ENCODE results near the gene KCNH8.

Gene KCNH8

DNA sequence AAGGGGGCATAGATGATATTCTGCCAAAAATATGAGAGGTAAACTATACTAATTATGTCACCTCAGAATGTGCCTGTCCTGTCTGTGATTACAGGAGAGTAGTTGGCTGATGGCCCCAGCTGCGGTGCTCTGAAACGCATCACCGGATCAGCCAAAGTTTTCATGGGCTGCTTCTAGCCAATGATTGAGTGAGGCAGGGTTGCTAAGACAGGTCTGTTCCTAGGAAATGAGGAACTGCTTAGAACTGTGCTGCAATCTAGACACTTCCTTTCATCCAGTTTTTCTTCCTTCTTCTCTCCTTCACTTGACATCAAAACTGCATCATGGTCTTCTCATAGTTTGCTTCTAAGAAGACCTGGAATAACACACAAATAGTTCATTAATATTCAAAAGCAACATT lies 124.0 kb downstream of the KCNH8 start:
- H3K4me2 ChIP-seq = no peak overlapping the region
- no peak overlapping the region for H3K27ac ChIP-seq
- no peak overlapping the region for H3K9ac ChIP-seq
- no peaks in the 10 kb centered on the region for H3K36me3 ChIP-seq
- H3K9me3 ChIP-seq = no peaks in the 10 kb centered on the region
- no peaks in the 10 kb centered on the region for H4K20me1 ChIP-seq
- no peak for TF ChIP-seq Cebpa-rat (IDR thresholded peaks at IDR 0.05)
- H3K27me3 ChIP-seq = no peaks in the 10 kb centered on the region
- H3K4me3 ChIP-seq = no peak overlapping the region
- no peaks in the 10 kb centered on the region for H3K4me1 ChIP-seq

DNA sequence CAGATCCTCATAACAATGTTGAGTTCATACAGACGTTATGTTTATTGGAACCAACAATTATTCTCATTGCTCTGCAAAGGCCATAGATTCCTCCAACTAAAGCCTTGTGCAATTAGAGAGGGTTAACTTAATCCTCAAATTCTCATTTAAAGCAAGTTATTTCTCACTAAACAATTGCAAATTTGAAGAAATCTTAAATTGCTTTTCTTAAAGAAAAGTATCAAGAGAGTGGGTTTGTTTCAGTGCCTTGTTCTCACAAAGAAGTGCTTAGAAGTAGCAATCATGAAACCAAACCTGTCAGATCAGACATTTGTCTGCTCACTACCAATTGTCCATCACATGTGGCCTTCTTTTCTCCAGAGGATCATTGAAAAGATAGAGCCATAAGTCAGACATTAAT lies 124.8 kb downstream of the KCNH8 start:
- H3K27ac ChIP-seq = no peak overlapping the region
- no peaks in the 10 kb centered on the region for H3K9me3 ChIP-seq
- no peaks in the 10 kb centered on the region for H3K36me3 ChIP-seq
- H3K4me1 ChIP-seq = no peaks in the 10 kb centered on the region
- no peak overlapping the region for H3K9ac ChIP-seq
- TF ChIP-seq Cebpa-rat (IDR thresholded peaks at IDR 0.05) = no peak
- H3K4me3 ChIP-seq = no peak overlapping the region
- H3K27me3 ChIP-seq = no peaks in the 10 kb centered on the region
- no peaks in the 10 kb centered on the region for H4K20me1 ChIP-seq
- H3K4me2 ChIP-seq = no peak overlapping the region

DNA sequence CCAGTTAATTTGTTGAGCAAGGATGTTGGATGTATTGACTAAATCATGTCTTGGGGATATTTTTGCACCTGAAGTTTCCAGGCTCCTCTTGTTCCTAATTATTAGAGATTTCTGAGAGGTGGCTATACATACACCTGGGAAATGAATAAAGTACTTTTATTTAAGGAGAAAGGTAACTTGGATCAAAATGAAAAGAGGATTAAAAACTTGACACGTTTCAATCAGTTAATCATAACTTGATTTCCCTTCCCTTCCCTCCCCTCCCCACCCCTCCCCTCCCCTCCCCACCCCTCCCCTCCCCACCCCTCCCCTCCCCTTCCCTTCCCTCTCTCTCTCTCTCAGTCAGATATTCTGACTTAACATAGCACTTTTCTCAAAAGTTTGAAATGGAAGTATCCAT lies 126.3 kb downstream of the KCNH8 start:
- Histone ChIP-seq H3K27me3 (no peaks in the 10 kb centered on the region), H3K4me3 (no peak overlapping the region), H3K9me3 (no peaks in the 10 kb centered on the region), H3K27ac (no peak overlapping the region), H3K4me1 (no peaks in the 10 kb centered on the region), H3K9ac (no peak overlapping the region), H3K4me2 (no peak overlapping the region), H3K36me3 (no peaks in the 10 kb centered on the region), H4K20me1 (no peaks in the 10 kb centered on the region)
- no peak for TF ChIP-seq Cebpa-rat (IDR thresholded peaks at IDR 0.05)

DNA sequence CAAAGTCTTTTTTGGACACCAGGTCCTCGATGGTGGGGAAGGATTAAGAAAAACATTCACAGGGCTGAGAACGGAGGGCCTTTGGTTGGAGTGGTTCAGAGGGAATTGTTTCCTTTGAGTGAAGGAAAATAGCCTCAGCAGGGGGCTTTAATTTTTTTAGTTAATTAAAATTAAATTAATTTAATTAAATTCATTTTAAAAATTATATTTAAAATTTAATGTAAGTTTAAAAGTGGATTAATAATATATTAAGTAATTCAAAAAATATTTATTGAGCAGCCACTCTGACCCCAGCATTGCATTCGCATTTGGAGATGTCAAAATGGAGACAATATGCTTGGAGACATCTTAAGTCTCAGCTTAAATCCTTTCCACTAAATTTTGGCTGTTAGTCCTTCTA lies 136.7 kb downstream of the KCNH8 start:
- no peaks in the 10 kb centered on the region for H4K20me1 ChIP-seq
- H3K27me3 ChIP-seq = no peaks in the 10 kb centered on the region
- H3K4me2 ChIP-seq = no peak overlapping the region
- no peaks in the 10 kb centered on the region for H3K9me3 ChIP-seq
- H3K4me3 ChIP-seq = no peak overlapping the region
- no peaks in the 10 kb centered on the region for H3K4me1 ChIP-seq
- H3K36me3 ChIP-seq = no peaks in the 10 kb centered on the region
- H3K9ac ChIP-seq = no peak overlapping the region
- TF ChIP-seq Cebpa-rat (IDR thresholded peaks at IDR 0.05) = no peak
- H3K27ac ChIP-seq = no peak overlapping the region

DNA sequence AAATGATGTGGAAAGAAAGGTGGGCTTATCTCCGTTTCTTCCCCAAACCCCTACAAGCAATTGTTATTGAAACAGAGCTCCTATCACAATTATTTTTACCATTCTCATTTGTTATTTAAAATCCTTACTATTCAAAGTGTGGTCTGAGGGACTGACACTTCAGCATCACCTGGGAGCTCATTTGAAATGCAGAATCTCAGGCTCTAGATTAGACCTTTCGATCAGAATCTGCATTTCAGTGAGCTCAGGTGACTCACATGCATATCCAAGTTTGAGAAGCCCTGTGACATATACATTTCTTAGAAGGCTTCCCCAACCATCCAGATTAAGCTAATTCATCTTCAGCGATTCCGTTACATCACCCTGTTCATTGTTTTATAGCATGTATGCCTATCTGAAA lies 145.0 kb downstream of the KCNH8 start:
- Histone ChIP-seq H3K4me1 (no peaks in the 10 kb centered on the region), H3K9me3 (no peaks in the 10 kb centered on the region), H3K4me3 (no peak overlapping the region), H3K27ac (no peak overlapping the region), H3K9ac (no peak overlapping the region), H3K27me3 (no peaks in the 10 kb centered on the region), H3K36me3 (no peaks in the 10 kb centered on the region), H3K4me2 (no peak overlapping the region), H4K20me1 (no peaks in the 10 kb centered on the region)
- TF ChIP-seq Cebpa-rat (IDR thresholded peaks at IDR 0.05) = no peak

DNA sequence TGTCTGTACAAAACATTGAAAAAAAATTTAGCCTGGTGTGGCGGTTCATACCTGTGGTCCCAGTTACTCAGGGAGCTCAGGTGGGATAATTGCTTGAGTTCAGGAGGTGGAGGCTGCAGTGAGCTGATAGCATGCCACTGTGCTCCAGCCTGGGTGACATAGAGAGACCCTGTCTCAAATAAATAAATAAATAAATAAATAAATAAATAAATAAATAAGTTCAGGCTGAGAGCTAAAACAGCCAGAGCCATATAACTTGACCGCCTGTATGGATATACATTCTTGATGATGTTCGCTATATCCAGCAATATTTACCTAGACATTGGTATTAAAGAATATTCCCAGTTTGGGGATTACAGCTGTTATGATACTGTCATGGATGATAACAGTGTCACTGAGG lies 146.9 kb downstream of the KCNH8 start:
- Histone ChIP-seq H3K27me3 (no peaks in the 10 kb centered on the region), H3K27ac (no peak overlapping the region), H3K9ac (no peak overlapping the region), H3K4me2 (no peak overlapping the region), H4K20me1 (no peaks in the 10 kb centered on the region), H3K36me3 (no peaks in the 10 kb centered on the region), H3K9me3 (no peaks in the 10 kb centered on the region), H3K4me3 (no peak overlapping the region), H3K4me1 (no peaks in the 10 kb centered on the region)
- TF ChIP-seq Cebpa-rat (IDR thresholded peaks at IDR 0.05) = no peak

DNA sequence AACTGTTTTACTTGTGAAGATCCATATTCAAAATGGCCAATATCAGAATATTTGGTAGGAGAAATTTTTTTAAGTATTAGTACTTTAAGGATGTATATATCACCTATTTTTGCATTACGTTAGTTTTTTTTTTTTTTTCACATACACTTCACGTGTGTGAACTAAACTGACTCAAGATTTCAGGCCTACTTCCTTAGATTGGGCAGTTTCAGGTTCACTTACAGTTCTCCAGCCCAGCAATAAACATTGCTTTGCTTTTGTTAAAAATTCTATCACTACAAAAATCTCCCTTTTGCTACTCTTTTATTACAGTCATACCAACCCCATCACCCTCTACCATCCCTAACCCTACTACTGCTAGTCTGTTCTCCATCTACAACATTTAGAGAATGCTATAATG lies 183.6 kb downstream of the KCNH8 start:
- Histone ChIP-seq H3K27me3 (no peaks in the 10 kb centered on the region), H3K4me1 (no peaks in the 10 kb centered on the region), H3K27ac (no peak overlapping the region), H3K4me2 (no peak overlapping the region), H3K36me3 (no peaks in the 10 kb centered on the region), H3K9ac (no peak overlapping the region), H3K4me3 (no peak overlapping the region), H3K9me3 (no peaks in the 10 kb centered on the region), H4K20me1 (no peaks in the 10 kb centered on the region)
- no peak for TF ChIP-seq Cebpa-rat (IDR thresholded peaks at IDR 0.05)

DNA sequence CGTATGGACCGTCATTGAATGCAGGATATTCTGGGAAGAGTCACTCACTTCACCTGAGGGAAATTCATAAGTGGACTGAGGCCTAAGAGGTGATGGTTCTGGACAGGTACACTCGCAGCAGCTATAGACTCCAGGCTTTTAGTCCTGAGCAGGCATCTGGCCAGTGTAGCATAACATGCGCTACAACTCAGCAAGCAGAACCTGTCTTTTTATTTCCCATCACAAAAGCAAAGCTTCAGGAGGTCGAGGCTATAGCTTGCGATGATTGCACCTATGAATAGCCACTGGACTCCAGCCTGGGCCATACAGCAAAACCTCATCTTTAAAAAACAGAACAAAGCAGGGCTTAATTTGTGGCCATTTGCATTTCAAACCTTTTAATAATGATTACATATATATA lies 185.8 kb downstream of the KCNH8 start:
- TF ChIP-seq Cebpa-rat (IDR thresholded peaks at IDR 0.05) = no peak
- Histone ChIP-seq H3K27me3 (no peaks in the 10 kb centered on the region), H4K20me1 (no peaks in the 10 kb centered on the region), H3K27ac (no peak overlapping the region), H3K9me3 (no peaks in the 10 kb centered on the region), H3K4me3 (no peak overlapping the region), H3K4me2 (no peak overlapping the region), H3K9ac (no peak overlapping the region), H3K36me3 (no peaks in the 10 kb centered on the region), H3K4me1 (no peaks in the 10 kb centered on the region)

DNA sequence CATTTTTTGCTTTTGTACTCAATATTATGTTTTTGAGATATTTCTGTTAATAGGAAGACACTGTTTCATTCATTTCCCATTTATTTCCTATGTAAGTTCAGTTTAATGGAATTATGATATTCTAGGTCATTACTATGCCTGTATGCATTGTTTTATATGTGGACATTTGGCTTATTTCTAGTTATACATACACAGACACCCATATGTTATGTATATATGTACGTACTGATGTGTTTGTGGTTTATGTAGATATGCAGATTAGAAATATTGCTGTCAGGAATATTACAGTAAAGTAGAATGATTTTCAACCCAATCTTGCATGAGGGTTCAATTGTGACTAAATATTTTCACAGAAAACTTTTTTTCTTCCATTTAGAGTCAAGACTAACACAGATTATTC lies 190.5 kb downstream of the KCNH8 start:
- Histone ChIP-seq H3K4me2 (no peak overlapping the region), H3K4me1 (no peaks in the 10 kb centered on the region), H3K9ac (no peak overlapping the region), H3K9me3 (no peaks in the 10 kb centered on the region), H3K4me3 (no peak overlapping the region), H4K20me1 (no peaks in the 10 kb centered on the region), H3K27me3 (no peaks in the 10 kb centered on the region), H3K27ac (no peak overlapping the region), H3K36me3 (no peaks in the 10 kb centered on the region)
- no peak for TF ChIP-seq Cebpa-rat (IDR thresholded peaks at IDR 0.05)

DNA sequence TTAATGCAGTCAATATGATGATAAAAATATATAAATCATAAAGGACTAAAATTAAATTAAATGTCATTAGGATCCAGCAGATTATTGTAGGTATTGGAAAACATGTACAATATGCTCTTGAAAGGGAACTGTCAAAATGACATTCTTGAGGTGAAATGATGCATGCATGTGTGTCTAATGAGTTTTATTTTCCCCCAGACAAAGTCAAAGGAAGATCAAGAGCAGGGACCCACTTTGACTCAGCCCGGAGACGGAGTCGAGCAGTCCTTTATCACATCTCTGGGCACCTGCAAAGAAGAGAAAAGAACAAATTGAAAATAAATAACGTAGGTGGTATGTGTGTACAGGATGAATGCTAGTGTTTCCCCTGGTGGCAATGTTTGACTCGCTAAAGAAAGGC lies 194.1 kb downstream of the KCNH8 start:
- no peak overlapping the region for H3K9ac ChIP-seq
- H3K9me3 ChIP-seq = no peaks in the 10 kb centered on the region
- H4K20me1 ChIP-seq = no peaks in the 10 kb centered on the region
- H3K36me3 ChIP-seq = no peaks in the 10 kb centered on the region
- H3K27me3 ChIP-seq = no peaks in the 10 kb centered on the region
- no peak overlapping the region for H3K4me2 ChIP-seq
- no peak overlapping the region for H3K27ac ChIP-seq
- H3K4me1 ChIP-seq = no peaks in the 10 kb centered on the region
- no peak for TF ChIP-seq Cebpa-rat (IDR thresholded peaks at IDR 0.05)
- no peak overlapping the region for H3K4me3 ChIP-seq

DNA sequence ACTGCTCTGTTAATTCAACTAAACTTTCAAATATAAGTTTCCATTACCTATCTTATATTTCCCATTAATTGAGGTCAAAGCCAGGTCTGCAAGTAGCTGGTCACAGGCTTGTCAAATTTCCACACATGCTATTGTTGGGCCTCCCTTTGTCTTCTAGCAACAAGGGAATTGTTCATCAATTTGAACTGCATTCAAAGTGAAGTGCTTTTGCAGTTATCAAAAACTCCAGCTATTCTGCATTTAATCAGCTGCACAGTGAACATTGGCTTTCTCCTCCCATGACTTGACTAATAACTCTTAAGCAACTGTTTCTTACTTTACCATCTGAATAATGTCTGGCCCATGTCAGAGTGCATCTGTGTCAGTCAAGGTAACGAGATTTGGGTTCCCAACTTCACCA lies 198.4 kb downstream of the KCNH8 start:
- no peaks in the 10 kb centered on the region for H3K27me3 ChIP-seq
- H3K36me3 ChIP-seq = no peaks in the 10 kb centered on the region
- H3K9me3 ChIP-seq = no peaks in the 10 kb centered on the region
- H3K27ac ChIP-seq = no peak overlapping the region
- TF ChIP-seq Cebpa-rat (IDR thresholded peaks at IDR 0.05) = no peak
- no peaks in the 10 kb centered on the region for H3K4me1 ChIP-seq
- no peak overlapping the region for H3K4me3 ChIP-seq
- no peak overlapping the region for H3K4me2 ChIP-seq
- no peak overlapping the region for H3K9ac ChIP-seq
- no peaks in the 10 kb centered on the region for H4K20me1 ChIP-seq
